Activated CD4-positive, alpha-beta T cell treated with anti-CD3 and anti-CD28 coated beads for 4 hours (primary cell): ENCODE results near the gene MPC1.

Experiments
- DNase-seq, 2 donors: peaks; one replicate each; pipeline ENCODE4 v3.0.0-alpha.2; 2020

The MPC1 gene

GRCh38 chr6:166382933-166383801, at the start of gene MPC1:
TSS of gene MPC1 (minus strand) at chr6:166382940. CDS start at chr6:166382876, 64 bp downstream.
- peak; percentile 90 to 91 for DNase-seq

GRCh38 chr6:166430269-166430668, 47.5 kb upstream of the MPC1 start:
- DNase-seq: no peak

GRCh38 chr6:166424431-166424830, 41.7 kb upstream of the MPC1 start:
- no peak for DNase-seq

GRCh38 chr6:166423781-166424180, 41.0 kb upstream of the MPC1 start:
- no peak for DNase-seq

- DNase-seq: no peak
These were observed 40.5 kb upstream of the MPC1 start for GRCh38 chr6:166423051-166423745.

GRCh38 chr6:166422201-166422940, 39.6 kb upstream of the MPC1 start:
- DNase-seq: no peak

- DNase-seq: no peak
These were observed 37.6 kb upstream of the MPC1 start for GRCh38 chr6:166420351-166420750.

- no peak for DNase-seq
These were observed 37.0 kb upstream of the MPC1 start for GRCh38 chr6:166419717-166420116.

GRCh38 chr6:166419286-166419685, 36.5 kb upstream of the MPC1 start:
- DNase-seq: peak; percentile 55 to 67

- DNase-seq: peak; percentile 29 to 31
These were observed 36.0 kb upstream of the MPC1 start for GRCh38 chr6:166418691-166419143.

- peak; percentile 46 for DNase-seq
These were observed 34.5 kb upstream of the MPC1 start for GRCh38 chr6:166417285-166417691.

GRCh38 chr6:166415833-166416347, 33.1 kb upstream of the MPC1 start:
- DNase-seq: no peak

- DNase-seq: peak in 1 of 2 donors; percentile 20
These were observed 32.6 kb upstream of the MPC1 start for GRCh38 chr6:166415306-166415705.

- DNase-seq: peak in 1 of 2 donors; percentile 10
These were observed 30.8 kb upstream of the MPC1 start for GRCh38 chr6:166413491-166413951.

- no peak for DNase-seq
These were observed 30.2 kb upstream of the MPC1 start for GRCh38 chr6:166412911-166413384.

GRCh38 chr6:166412156-166412910, 29.6 kb upstream of the MPC1 start:
- no peak for DNase-seq

- peak; percentile 32 to 36 for DNase-seq
These were observed 29.0 kb upstream of the MPC1 start for GRCh38 chr6:166411721-166412151.

GRCh38 chr6:166411271-166411670, 28.5 kb upstream of the MPC1 start:
- no peak for DNase-seq

GRCh38 chr6:166410426-166410935, 27.7 kb upstream of the MPC1 start:
- no peak for DNase-seq

- no peak for DNase-seq
These were observed 26.4 kb upstream of the MPC1 start for GRCh38 chr6:166408936-166409755.

GRCh38 chr6:166406197-166406596, 23.5 kb upstream of the MPC1 start:
- DNase-seq: no peak
